ENCODE measurements around the gene STK25. TPM values are rescaled to one million over a fixed set of nuclear protein-coding genes. Genes with fewer than 3 reads are reported as not detected.

STK25 gene
- total and polyA plus RNA-seq, 2 experiments from 2014 or later = 125 to 304 TPM

GRCh38 chr2:241465543-241465942, 42.8 kb downstream of the STK25 start:
- no peak overlapping the region for H2AFZ ChIP-seq
- DNase-seq (ENCODE audit: low spot score) = no peak
- no peaks in the 10 kb centered on the region for H3F3A ChIP-seq (replicated peaks; ENCODE audit: low read depth)
- no peaks in the 10 kb centered on the region for H3K79me2 ChIP-seq (replicated peaks; ENCODE audit: insufficient read depth)
- H3K4me1 ChIP-seq (ENCODE audit: insufficient read depth) = no peaks in the 10 kb centered on the region
- ATAC-seq = peak; percentile 61
- Mint-ChIP-seq H3K4me3 (no peak overlapping the region), H3K27ac (no peak overlapping the region), H3K27me3 (ENCODE audit: insufficient read depth, low read depth, poor library complexity) (peaks cover 13% of the 10 kb centered on the region), H3K9me3 (no peaks in the 10 kb centered on the region), H3K36me3 (ENCODE audit: low read depth) (no peaks in the 10 kb centered on the region), H3K4me1 (peaks cover 3% of the 10 kb centered on the region)
- TF ChIP-seq ETS1 (IDR thresholded peaks at IDR 0.05) (no peak), EZH2phosphoT487 (IDR thresholded peaks at IDR 0.05; ENCODE audit: unreplicated experiment) (no peak), ZNF462 (CRISPR knock-in tag; IDR thresholded peaks at IDR 0.05) (no peak), STAT1 (IDR thresholded peaks at IDR 0.05; ENCODE audit: unreplicated experiment) (no peak), CREB1 (CRISPR knock-in tag; IDR thresholded peaks at IDR 0.05; ENCODE audit: low read depth) (no peak), EZH2 (IDR thresholded peaks at IDR 0.05; ENCODE audit: low read depth, unreplicated experiment) (no peak), POLR2AphosphoS5 (IDR thresholded peaks at IDR 0.05; ENCODE audit: low read depth) (no peak), JUNB (IDR thresholded peaks at IDR 0.05; ENCODE audit: unreplicated experiment) (no peak), ZNF114 (CRISPR knock-in tag; IDR thresholded peaks at IDR 0.05) (no peak), REST (IDR thresholded peaks at IDR 0.05; ENCODE audit: unreplicated experiment) (no peak), CTCF (conservative IDR thresholded peaks at IDR 0.05; ENCODE audit: low read depth in 2 of 2) (no peak), NANOG (IDR thresholded peaks at IDR 0.05; ENCODE audit: borderline replicate concordance) (no peak), ZNF331 (CRISPR knock-in tag; IDR thresholded peaks at IDR 0.05; ENCODE audit: low read depth) (no peak)
- no peaks in the 10 kb centered on the region for H3K36me3 ChIP-seq (ENCODE audit: insufficient read depth)
- H3K27ac ChIP-seq (ENCODE audit: low read depth) = no peak overlapping the region
- H3K27me3 ChIP-seq (ENCODE audit: insufficient read depth) = no peaks in the 10 kb centered on the region
- no peaks in the 10 kb centered on the region for H4K20me1 ChIP-seq (replicated peaks; ENCODE audit: insufficient read depth)
- no peak overlapping the region for H3K4me3 ChIP-seq
- no peak overlapping the region for H3K4me2 ChIP-seq
- H3K9me2 ChIP-seq (ENCODE audit: insufficient read depth) = no peaks in the 10 kb centered on the region
